ENCODE measurements around the gene CFAP90.

DNA sequence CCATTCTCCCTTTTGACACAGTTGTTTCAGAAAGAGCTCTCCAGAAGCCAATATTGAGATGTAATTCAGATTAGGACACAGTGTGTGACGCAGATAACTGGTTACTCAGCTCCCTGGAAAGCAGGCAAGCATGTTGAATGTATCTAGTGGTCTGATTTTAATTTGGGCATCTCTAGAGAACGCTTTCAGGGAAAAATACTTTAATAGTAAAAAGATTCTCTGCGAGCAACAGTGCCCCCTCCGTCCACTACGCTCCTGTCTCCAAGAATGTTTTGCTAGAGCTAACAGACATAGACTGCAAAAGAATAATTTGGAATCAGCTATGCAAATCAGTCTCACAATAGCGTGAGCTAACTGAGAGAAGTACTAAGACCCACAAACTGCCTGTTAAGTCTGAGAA is 23.3 kb downstream of the CFAP90 start:
- TF ChIP-seq PBX3 (IDR thresholded peaks at IDR 0.05) (no peak), RCOR1 (IDR thresholded peaks at IDR 0.05; ENCODE audit: low read length) (no peak), GABPA (IDR thresholded peaks at IDR 0.05; ENCODE audit: low read depth) (no peak), POLR2AphosphoS5 (IDR thresholded peaks at IDR 0.05; ENCODE audit: low read depth, low read length) (no peak), MXI1 (IDR thresholded peaks at IDR 0.05; ENCODE audit: low read depth, low read length) (no peak), CTCF (IDR thresholded peaks at IDR 0.05) (peak; percentile 54)
- TF ChIP-seq, protein P1, sequence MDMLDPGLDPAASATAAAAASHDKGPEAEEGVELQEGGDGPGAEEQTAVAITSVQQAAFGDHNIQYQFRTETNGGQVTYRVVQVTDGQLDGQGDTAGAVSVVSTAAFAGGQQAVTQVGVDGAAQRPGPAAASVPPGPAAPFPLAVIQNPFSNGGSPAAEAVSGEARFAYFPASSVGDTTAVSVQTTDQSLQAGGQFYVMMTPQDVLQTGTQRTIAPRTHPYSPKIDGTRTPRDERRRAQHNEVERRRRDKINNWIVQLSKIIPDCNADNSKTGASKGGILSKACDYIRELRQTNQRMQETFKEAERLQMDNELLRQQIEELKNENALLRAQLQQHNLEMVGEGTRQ (IDR thresholded peaks at IDR 0.05; ENCODE audit: borderline replicate concordance, low read depth, low read length), result no peak
- TF ChIP-seq, protein P2, sequence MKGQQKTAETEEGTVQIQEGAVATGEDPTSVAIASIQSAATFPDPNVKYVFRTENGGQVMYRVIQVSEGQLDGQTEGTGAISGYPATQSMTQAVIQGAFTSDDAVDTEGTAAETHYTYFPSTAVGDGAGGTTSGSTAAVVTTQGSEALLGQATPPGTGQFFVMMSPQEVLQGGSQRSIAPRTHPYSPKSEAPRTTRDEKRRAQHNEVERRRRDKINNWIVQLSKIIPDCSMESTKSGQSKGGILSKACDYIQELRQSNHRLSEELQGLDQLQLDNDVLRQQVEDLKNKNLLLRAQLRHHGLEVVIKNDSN (IDR thresholded peaks at IDR 0.05; ENCODE audit: borderline replicate concordance, low read depth), result no peak
